ENCODE data around the gene TBL3.
"Not testable (repeated sequence)": the region's sequence is repeated elsewhere in the genome, so short reads cannot be mapped to it uniquely, and the experiment has no call there.

The TBL3 gene

GRCh38 chr16:1936945-1937479 is 34.8 kb upstream of the TBL3 start:
- DNase-seq (ENCODE audit: insufficient read length): no peak
- TF ChIP-seq TAF1 (IDR thresholded peaks at IDR 0.05; ENCODE audit: borderline replicate concordance, low read depth, low read length): no peak
- TF ChIP-seq POLR2A (IDR thresholded peaks at IDR 0.05; ENCODE audit: low read depth, low read length): no peak
- TF ChIP-seq POLR2AphosphoS5 (IDR thresholded peaks at IDR 0.05; ENCODE audit: low read depth, low read length): no peak
- FAIRE-seq: no peak

DNA sequence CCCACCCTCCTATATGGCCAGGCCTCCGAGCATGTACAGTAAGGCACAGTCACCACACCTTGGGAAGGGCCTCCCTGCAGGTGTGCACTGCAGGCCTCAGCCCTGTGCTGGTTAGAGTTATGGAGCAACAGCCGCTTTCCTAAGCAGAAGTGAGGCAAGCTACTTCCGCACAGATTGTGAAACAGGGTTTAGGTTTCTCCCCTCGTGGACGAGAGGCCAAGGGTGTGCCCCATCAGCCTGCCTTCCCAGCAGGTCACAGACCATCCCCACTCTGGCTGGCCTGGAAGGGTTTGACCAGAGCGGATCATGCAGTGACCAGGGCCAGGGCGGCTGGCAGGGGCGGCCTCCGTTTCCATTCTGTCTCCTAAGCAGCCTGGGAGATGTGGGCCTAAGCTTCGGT is 33.5 kb upstream of the TBL3 start:
- TF ChIP-seq POLR2A (IDR thresholded peaks at IDR 0.05; ENCODE audit: low read depth, low read length): no peak
- TF ChIP-seq TAF1 (IDR thresholded peaks at IDR 0.05; ENCODE audit: borderline replicate concordance, low read depth, low read length): no peak
- no peak for TF ChIP-seq POLR2AphosphoS5 (IDR thresholded peaks at IDR 0.05; ENCODE audit: low read depth, low read length)
- no peak for FAIRE-seq
- no peak for DNase-seq (ENCODE audit: insufficient read length)

- FAIRE-seq: no peak
- TF ChIP-seq POLR2AphosphoS5 (IDR thresholded peaks at IDR 0.05; ENCODE audit: low read depth, low read length) (no peak), TAF1 (IDR thresholded peaks at IDR 0.05; ENCODE audit: borderline replicate concordance, low read depth, low read length) (no peak), POLR2A (IDR thresholded peaks at IDR 0.05; ENCODE audit: low read depth, low read length) (no peak)
- no peak for DNase-seq (ENCODE audit: insufficient read length)
Measured at GRCh38 chr16:1938910-1939309, 32.9 kb upstream of the TBL3 start.

GRCh38 chr16:1939833-1940232 is 32.0 kb upstream of the TBL3 start:
- FAIRE-seq; DNase-seq (ENCODE audit: insufficient read length): not testable (repeated sequence)

DNA sequence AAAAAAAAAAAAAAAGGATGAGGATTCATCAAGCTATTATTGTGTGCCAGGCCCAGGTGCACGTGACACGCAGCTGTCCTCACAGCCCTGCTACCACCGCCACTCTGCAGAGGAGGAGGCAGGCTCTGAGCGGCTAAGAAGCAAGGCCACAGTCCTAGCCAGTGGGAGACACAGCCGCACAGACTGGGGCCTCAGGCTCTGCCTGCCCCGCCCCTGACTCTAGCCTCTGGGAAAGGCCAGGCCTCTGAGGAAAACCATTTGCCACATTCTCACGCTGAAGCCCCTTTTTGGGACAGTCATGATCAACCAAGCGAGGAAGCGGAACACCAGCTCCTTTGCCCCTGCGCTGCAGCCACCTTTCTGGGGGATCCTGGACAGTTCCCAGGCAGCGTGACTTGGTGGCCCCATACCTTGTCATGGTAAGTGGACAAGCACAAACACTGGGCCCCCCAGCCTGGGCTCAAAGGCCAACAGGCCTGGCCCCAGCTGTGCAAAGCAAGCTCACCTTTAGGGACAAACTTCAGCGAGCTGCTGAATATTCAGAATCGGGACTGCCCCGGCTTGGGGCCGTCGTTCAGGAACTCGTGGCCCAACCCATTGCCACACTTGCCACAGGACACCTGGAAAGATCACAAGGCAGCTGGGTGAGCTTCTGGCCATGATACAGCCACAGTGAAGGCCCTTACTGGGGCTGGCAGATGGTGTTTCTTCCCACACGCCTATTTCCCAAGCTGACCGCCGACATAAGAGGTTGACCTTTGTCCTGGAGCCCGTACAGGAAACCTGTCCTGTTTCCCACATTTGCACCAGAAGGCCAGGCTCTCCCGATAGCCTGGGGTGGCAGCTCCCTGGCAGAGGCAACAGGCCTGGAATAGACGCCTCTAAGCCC is 31.3 kb upstream of the TBL3 start:
- no peak for FAIRE-seq
- TF ChIP-seq POLR2AphosphoS5 (IDR thresholded peaks at IDR 0.05; ENCODE audit: low read depth, low read length) (no peak), TAF1 (IDR thresholded peaks at IDR 0.05; ENCODE audit: borderline replicate concordance, low read depth, low read length) (no peak), POLR2A (IDR thresholded peaks at IDR 0.05; ENCODE audit: low read depth, low read length) (no peak)
- no peak for DNase-seq (ENCODE audit: insufficient read length)

GRCh38 chr16:1941162-1942046 is 30.4 kb upstream of the TBL3 start:
- FAIRE-seq (no peak), DNase-seq (ENCODE audit: insufficient read length) (no peak)
- TF ChIP-seq POLR2AphosphoS5 (IDR thresholded peaks at IDR 0.05; ENCODE audit: low read depth, low read length) (no peak), POLR2A (IDR thresholded peaks at IDR 0.05; ENCODE audit: low read depth, low read length) (no peak), TAF1 (IDR thresholded peaks at IDR 0.05; ENCODE audit: borderline replicate concordance, low read depth, low read length) (no peak)

- no peak for TF ChIP-seq POLR2AphosphoS5 (IDR thresholded peaks at IDR 0.05; ENCODE audit: low read depth, low read length)
- TF ChIP-seq TAF1 (IDR thresholded peaks at IDR 0.05; ENCODE audit: borderline replicate concordance, low read depth, low read length): no peak
- no peak for TF ChIP-seq POLR2A (IDR thresholded peaks at IDR 0.05; ENCODE audit: low read depth, low read length)
- DNase-seq (ENCODE audit: insufficient read length) (no peak), FAIRE-seq (peak; percentile 48)
Measured at GRCh38 chr16:1942047-1942809, 29.6 kb upstream of the TBL3 start.

DNA sequence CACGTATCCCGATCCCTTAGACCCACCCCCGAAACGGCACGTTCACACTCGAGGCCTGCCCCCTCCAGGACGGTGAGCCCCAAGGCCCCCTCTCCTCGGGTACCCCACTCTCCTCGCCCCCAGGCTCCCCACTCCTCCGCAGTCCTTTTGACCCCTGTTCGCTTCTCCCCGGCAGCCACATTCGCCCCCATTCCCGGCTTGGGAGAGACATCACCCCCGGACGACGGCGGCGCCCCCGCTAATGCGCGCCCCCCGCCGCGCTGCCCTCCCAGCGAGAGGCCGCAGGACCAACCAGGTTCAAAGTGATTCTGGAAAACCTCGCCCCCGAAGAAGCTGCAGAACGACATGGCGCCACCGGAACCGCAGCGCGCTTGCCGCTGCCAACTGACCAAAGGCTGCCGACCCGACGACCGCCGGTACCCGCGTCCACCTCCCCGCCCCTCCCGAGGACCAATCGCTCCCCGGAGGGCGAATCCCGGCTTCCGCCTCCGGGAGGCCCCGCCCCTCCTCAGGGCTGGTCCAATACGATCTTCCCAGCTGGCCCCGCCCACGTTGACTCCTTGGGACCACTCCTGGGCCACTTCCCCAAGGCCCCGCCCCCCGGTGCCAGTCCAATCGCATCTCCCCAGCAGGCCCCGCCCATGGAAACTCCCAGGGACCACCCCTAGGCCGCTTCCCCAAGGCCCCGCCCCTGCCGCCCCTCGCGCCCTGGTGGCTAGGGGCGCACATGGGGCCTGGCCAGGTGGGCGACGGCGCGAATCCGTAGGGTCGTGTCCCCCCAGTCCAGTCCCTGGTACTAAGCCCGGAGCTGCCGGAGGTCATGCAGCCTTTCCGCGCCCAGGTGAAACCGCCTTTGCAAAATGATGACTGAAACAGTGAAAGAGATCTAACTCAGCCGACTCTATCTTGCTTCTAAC is 28.8 kb upstream of the TBL3 start, which contains the start of gene MSRB1:
Gene MSRB1 (minus strand): TSS at position 390 of the 917 bp plus-strand sequence. CDS start 43 bp downstream, at position 347.
- DNase-seq (ENCODE audit: insufficient read length) (peak; percentile 100), FAIRE-seq (peak; percentile 100)

GRCh38 chr16:1944612-1945199 is 27.1 kb upstream of the TBL3 start:
- DNase-seq (ENCODE audit: insufficient read length): no peak
- FAIRE-seq: no peak
- TF ChIP-seq TAF1 (IDR thresholded peaks at IDR 0.05; ENCODE audit: borderline replicate concordance, low read depth, low read length): no peak
- no peak for TF ChIP-seq POLR2A (IDR thresholded peaks at IDR 0.05; ENCODE audit: low read depth, low read length)
- TF ChIP-seq POLR2AphosphoS5 (IDR thresholded peaks at IDR 0.05; ENCODE audit: low read depth, low read length): no peak

More for the DNA sequence above, 28.8 kb upstream of the TBL3 start, which contains the start of gene MSRB1:
- peak; percentile 82 for TF ChIP-seq POLR2A (IDR thresholded peaks at IDR 0.05; ENCODE audit: low read depth, low read length)
- 0 out of 2 replicates have a peak, but pooled peaks have one; percentile 43 for TF ChIP-seq TAF1 (IDR thresholded peaks at IDR 0.05; ENCODE audit: borderline replicate concordance, low read depth, low read length)
- peak; percentile 53; the same call in 1 of the 2 replicates for TF ChIP-seq POLR2AphosphoS5 (IDR thresholded peaks at IDR 0.05; ENCODE audit: low read depth, low read length)
